NCI-H510A treated with DMSO at 0.1 percent for 48 hours (cell line): Measurements from ENCODE around the gene FIZ1.
"Not testable (repeated sequence)": the region's sequence is repeated elsewhere in the genome, so short reads cannot be mapped to it uniquely, and the experiment has no call there.

Experiments
- DNase-seq: peaks from one replicate; lab custom pipeline; 2025; lab: John Stamatoyannopoulos, UW

The FIZ1 gene

GRCh38 chr19:55573929-55574328, 25.4 kb downstream of the FIZ1 start:
- DNase-seq = not testable (repeated sequence)

DNA sequence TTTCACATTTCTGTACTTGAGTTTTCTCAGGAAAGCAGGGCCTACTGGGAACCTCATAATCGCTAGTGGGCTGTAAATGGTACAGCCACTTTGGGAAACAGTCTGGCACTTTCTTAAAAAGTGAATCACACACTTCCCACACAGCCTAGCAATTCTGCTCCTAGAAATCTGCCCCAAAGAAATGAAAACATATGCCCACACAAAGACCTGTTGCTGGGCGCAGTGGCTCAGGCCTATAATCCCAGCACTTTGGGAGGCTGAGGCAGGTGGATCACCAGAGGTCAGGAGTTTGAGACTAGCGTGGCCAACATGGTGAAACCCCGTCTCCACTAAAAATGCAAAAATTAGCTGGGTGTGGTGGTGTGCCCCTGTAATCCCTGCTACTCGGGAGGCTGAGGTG, 29.8 kb downstream of the FIZ1 start:
- DNase-seq = not testable (repeated sequence)

GRCh38 chr19:55567708-55568328, 31.5 kb downstream of the FIZ1 start:
- DNase-seq = no peak

GRCh38 chr19:55566823-55567222, 32.5 kb downstream of the FIZ1 start:
- no peak for DNase-seq

GRCh38 chr19:55563261-55563690, 36.0 kb downstream of the FIZ1 start:
- no peak for DNase-seq

DNA sequence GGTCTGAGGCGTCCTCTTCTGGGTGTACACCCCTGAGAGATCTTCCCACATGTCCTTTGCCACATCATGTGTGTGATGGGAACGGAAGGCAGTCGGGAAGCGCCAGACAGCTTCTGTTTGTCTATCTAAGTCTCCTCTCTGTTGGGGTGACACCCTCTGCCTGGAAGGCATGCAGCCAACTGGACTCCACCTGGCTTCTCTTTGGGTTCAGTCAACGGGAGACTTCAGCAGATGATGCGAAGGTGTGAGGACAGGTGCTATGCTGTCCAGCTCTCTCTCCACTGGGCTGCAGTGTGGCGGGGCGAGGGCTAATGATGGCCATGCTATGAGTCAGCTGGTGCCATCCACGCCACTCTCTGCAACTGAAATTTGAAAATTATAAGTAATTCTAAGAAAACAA, 39.6 kb downstream of the FIZ1 start:
- no peak for DNase-seq

DNA sequence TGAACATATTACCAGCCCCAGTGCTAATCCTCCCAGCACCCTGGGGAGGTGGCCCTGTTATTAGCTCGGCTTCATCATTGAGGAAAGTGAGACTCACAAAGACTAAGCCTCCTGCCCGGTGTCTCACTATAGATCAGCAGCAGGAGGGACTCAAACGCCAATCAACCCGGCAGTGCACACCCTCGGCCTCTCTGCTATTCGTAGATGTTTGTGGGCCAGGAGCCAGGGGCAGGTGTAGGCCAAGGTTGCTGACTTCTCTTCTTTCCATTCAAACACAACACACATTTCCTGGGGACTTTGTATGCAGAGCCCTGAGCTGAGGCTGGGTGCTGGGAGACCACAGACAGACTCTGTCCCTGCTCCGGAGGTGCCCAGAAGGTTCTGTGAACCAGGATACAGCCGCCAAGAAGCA, 44.6 kb downstream of the FIZ1 start:
- no peak for DNase-seq

- DNase-seq = no peak
Measured at GRCh38 chr19:55554302-55554701, 45.0 kb downstream of the FIZ1 start.

DNA sequence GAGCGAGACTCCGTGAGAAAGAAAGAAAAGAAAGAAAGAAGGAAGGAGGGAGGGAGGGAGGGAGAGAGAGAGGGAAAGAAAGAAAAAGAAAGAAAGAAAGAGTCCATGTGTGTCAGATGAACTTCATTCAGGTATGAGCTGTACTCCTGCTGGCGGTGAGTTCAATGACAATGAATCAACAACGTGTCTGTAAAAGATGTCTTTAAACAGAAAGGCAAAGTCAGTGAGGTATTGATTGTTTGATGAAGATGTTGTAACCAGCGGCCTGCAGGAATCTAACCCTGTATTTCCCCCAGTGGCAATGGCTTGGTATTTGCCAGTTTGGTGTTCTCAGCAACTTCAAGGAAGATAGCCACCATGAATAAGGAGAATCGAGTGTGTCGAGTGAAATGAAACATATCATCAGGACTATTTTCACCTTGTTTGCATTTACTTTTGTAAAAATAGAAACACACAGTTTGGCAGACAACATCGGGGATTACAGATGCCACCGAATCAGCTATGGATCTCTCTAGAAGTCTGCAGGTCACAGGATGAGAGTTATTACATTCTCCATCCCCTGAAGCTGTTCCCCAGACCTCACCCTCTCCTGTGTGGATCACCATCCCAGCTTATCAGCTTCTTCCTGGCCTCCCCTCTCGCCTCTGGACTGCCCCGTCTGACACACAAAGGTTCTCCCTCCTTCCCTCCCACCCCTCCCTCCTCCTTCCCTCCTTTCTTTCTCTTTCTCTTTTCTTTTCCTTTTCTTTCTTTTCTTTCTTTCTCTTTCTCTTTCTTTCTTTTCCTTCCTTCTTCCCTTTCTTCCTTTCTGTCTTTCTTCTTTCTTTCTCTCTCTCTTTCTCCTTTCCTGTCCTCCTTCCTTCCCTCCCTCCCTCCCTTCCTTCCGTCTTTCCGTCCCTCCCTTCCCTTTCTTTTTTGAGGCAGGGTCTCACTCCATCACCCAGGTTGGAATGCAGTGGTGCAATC, 45.8 kb downstream of the FIZ1 start:
- DNase-seq = no peak

- DNase-seq = no peak
Measured at GRCh38 chr19:55552620-55553019, 46.7 kb downstream of the FIZ1 start.

DNA sequence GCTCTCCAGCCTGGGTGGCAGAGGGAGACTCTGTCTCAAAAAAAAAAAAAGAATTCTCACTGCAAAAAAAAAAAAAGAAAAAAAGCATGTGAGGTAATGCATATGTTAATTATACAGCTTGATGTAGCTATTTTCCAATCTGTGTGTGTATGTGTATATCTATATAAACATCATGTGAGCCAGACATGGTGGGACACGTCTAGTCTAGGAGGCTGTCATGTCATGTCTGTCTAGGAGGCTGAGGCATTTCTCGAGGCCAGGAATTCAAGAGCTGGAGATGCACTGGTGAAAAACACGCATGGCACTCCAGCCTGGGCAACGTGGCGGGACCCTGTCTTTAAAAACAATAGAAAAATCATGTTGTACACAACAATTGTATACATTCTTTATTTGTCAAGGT, 47.1 kb downstream of the FIZ1 start:
- no peak for DNase-seq

DNA sequence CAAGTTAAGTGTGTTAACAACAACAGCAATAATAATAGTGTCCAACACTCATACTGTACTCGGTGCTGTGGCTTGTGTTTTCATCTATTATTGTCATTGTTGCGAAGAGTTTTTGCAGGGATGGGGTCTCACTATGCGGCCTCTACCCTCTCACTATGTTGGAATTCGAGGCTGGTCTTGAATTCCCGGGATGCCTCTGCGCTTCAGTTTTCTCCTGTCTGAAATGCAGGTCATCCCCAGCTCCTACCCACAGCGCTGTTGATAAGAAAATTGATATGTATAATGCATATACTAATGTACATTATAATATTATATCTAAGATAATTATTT, 49.0 kb downstream of the FIZ1 start:
- DNase-seq = no peak

- DNase-seq = no peak
Measured at GRCh38 chr19:55549500-55550320, 49.6 kb downstream of the FIZ1 start.

DNA sequence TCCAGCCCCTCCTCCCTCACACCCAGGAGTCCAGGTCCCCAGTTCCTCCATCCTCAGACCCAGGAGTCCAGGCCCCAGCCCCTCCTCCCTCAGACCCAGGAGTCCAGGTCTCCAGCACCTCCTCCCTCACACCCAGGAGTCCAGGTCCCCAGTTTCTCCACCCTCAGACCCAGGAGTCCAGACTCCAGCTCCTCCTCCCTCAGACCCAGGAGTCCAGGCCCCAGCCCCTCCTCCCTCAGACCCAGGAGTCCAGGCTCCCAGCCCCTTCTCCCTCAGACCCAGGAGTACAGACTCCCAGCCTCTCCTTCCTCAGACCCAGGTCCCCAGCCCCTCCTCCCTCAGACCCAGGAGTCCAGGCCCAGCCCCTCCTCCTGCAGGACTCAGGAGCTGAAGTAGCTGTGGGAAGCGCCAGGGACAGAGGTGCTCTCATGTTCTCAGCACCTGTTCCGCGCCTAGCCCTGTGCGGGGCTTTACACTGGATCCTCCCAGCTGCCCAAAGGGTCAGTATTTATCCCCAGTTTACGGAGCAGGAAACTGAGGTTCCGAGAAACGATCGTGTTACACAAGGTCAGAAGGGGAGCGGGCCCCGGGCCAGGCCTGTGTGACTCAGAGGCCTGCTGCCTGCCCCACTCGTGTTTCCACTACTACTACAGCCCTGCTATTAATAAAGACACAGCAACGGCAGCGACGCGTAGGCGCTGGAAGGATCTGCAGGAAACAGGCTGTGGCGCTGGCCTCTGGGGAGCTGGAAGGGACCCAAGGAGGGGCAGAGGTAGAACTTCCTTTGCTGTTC, 52.3 kb downstream of the FIZ1 start:
- no peak for DNase-seq

- no peak for DNase-seq
Measured at GRCh38 chr19:55546011-55546410, 53.3 kb downstream of the FIZ1 start.

DNA sequence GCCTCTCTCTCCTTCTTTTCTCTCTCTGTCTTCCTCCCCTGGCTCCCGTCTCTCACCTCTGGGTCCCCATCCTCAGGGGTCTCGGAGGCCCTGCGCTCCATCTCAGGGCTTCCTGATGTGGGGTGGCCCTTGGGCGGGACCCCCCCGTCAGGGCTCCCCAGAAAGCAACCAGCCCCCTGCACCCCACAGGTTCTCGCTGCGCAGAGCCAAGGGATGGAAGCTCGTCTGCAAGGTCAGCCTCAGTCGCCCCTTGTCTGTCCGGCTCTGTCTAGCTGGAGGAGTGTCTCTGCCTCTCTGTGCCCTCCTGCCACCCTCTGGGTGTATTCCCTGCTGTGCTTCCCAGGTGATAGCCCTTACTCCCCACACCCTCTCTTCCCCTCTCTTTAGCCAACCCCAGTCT, 53.9 kb downstream of the FIZ1 start, which contains the start of gene SBK3:
Gene SBK3, minus strand, starts transcription at position 101 of the 400 bp plus-strand sequence. Its CDS starts 0 bp downstream, at position 101.
- no peak for DNase-seq

DNA sequence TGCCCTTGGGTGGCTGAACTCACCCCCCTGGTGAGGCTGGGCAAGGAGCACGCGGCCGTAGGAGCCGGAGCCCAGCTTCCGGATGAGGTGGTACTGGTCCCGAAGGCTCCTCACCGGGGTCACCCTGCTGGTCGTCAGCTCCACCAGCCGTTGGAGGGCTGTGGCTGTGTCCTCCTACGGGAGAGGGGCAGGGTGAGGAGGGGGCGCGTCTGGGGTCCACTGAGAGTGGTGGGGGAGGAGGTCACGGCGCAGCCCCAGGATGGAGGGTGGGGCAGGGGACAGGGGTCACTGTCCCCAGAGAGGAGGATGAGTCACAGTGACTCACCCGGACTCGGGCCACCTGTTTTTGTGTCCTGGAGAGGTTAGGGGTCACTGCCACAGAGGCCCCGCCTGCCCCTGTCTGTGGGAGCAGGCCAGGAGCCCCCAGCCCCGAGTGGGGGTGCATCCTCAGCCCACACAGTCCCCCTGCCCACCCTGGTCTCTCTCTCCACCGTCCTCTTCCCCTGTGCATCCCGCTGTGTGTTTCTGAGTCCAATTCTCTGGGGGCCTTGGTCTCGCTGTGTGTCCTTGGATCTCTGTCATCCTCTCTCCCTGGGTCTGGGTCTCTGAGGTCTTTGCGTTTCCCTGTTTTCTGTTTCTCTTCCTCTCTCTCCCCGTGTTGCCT, 54.4 kb downstream of the FIZ1 start:
- DNase-seq = no peak

DNA sequence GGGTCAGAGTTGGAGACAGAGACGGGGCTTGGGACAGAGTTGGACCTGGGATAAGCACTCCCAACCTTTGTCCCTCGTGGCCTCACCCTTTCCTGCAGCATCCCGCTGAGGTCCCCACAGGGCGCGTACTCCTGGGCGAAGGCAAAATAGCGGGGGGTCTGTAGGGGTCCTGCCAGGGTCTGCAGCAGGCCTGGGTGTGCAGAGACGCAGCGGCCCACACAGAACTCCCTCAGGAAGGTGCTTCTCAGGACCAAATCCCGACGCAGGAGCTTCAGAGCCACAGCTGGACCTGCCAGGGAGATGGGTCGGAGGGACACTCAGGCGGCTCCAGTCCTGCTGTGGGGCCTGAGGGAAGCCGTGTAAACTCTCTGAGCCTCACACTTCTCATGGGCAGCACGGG, 55.3 kb downstream of the FIZ1 start:
- no peak for DNase-seq

GRCh38 chr19:55543567-55543966, 55.8 kb downstream of the FIZ1 start:
- no peak for DNase-seq

DNA sequence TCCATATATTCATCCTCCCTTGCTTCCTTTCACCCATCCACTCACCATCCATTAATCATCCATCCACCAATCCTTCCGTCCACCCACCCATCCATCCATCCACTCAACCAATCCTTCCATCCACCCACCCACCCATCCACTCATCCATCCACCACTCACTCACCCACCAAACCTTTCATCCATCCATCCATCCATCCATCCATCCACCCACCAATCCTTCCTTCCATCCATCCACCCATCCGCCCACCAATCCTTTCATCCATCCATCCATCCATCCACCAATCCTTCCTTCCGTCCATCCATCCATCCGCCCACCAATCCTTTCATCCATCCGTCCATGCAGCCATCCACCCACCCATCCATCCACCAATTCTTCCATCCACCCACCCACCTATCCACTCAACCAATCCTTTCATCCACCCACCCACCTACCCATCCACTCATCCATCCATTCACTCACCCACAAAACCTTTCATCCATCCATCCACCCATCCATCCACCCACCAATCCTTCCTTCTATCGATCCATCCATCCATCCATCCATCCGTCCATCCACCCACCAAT, 56.9 kb downstream of the FIZ1 start:
- no peak for DNase-seq
